Lower leg skin (tissue), 4 donors: ENCODE results near the gene TMEM37. TPM values are rescaled to one million over a fixed set of nuclear protein-coding genes. Genes with fewer than 3 reads are reported as not detected.

Source experiments
- DNase-seq, 2 donors: peaks; one replicate each; pipeline ENCODE4 v3.0.0-alpha.2; 2019; ENCODE audit warnings: low spot score in 2 of 2
- H3K4me3 ChIP-seq: fragments of 200-600 bp; sonication (generic); 2 replicates; pipeline ENCODE4 v1.5.1; 2017; ENCODE audit warnings: mild to moderate bottlenecking, low read depth; ENCODE audit not compliant: poor library complexity, severe bottlenecking
- CTCF ChIP-seq, 3 donors: fragments of 450-650 bp; IDR thresholded peaks; one replicate each; pipeline ENCODE4 v1.5.1; 2016; ENCODE audit warnings: antibody characterized with exemption in 3 of 3, mild to moderate bottlenecking in 3 of 3, moderate library complexity in 2 of 3
- POLR2A ChIP-seq, 2 donors: fragments of 450-650 bp; IDR thresholded peaks; one replicate each; pipeline ENCODE4 v1.6.1; 2016 to 2017; ENCODE audit warnings: antibody characterized with exemption in 2 of 2, mild to moderate bottlenecking in 1 of 2, moderate library complexity in 1 of 2
- WGBS, 2 donors: methylation state at CpG; one replicate each; pipeline ENCODE4 v1.1.5; 2018; 5-methylcytosine and 5-hydroxymethylcytosine counted together
- intact Hi-C: fragments of 100-400 bp; cut with DNase I; formaldehyde crosslinking; loops from one replicate; pipeline ENCODE4 v1.15.0; 2023; ENCODE audit warnings: low total_unique reads
- total RNA-seq, 4 donors: library from RNA; depleted of rRNA; stranded (reverse); fragments of >200 nt; gene quantifications; one replicate each; pipeline ENCODE4 v1.1.0, GENCODE V29; 2016

The TMEM37 gene
- total RNA-seq, 4 donors from 2014 or later = 2.8 to 8.7 (median 6.8) TPM

GRCh38 chr2:119465687-119466086 lies 34.0 kb downstream of the TMEM37 start:
- intact Hi-C loops = no loop called here

GRCh38 chr2:119466373-119466772 lies 34.7 kb downstream of the TMEM37 start:
- H3K4me3 ChIP-seq = no peak overlapping the region
- TF ChIP-seq CTCF (IDR thresholded peaks at IDR 0.05) = no peak
- TF ChIP-seq POLR2A (IDR thresholded peaks at IDR 0.05) = no peak
- no peak for DNase-seq
- WGBS, 2 donors = 87 to 93% methylated on average over 4 of the region's 4 CpGs
- intact Hi-C loops = no loop called here

More at GRCh38 chr2:119465687-119466086, 34.0 kb downstream of the TMEM37 start:
- WGBS, 2 donors = 92 to 93% methylated on average over 11 of the region's 11 CpGs
- no peak overlapping the region for H3K4me3 ChIP-seq
- no peak for DNase-seq
- TF ChIP-seq POLR2A (IDR thresholded peaks at IDR 0.05) = no peak
- no peak for TF ChIP-seq CTCF (IDR thresholded peaks at IDR 0.05)

- TF ChIP-seq POLR2A (IDR thresholded peaks at IDR 0.05) (no peak), CTCF (IDR thresholded peaks at IDR 0.05) (no peak)
- intact Hi-C loops = no loop called here
- H3K4me3 ChIP-seq = no peak overlapping the region
- 57 to 64% methylated on average over 3 of the region's 3 CpGs for WGBS, 2 donors
- no peak for DNase-seq
Observed at GRCh38 chr2:119468154-119468955, 36.7 kb downstream of the TMEM37 start.

- TF ChIP-seq POLR2A (IDR thresholded peaks at IDR 0.05) (no peak), CTCF (IDR thresholded peaks at IDR 0.05) (no peak)
- 77 to 85% methylated on average over 6 of the region's 6 CpGs for WGBS, 2 donors
- intact Hi-C loops = no loop called here
- no peak for DNase-seq
- no peak overlapping the region for H3K4me3 ChIP-seq
Observed at GRCh38 chr2:119469131-119469530, 37.5 kb downstream of the TMEM37 start.

- intact Hi-C loops = loop anchor here (10.0 kb wide), 1 partner anchor 455 kb away; no protein-coding TSS in a partner anchor
- TF ChIP-seq CTCF (IDR thresholded peaks at IDR 0.05) (no peak), POLR2A (IDR thresholded peaks at IDR 0.05) (no peak)
- H3K4me3 ChIP-seq = no peak overlapping the region
- no peak for DNase-seq
- 36 to 50% methylated on average over 2 of the region's 2 CpGs for WGBS, 2 donors
Observed at GRCh38 chr2:119469661-119470297, 38.1 kb downstream of the TMEM37 start.
